Measurements from ENCODE around the gene TEX38.

GRCh38 chr1:46718340-46718726 lies 46.7 kb downstream of the TEX38 start:
- TF ChIP-seq CTCF (conservative IDR thresholded peaks at IDR 0.05 in 1 of 2, IDR thresholded peaks at IDR 0.05 in 1 of 2; ENCODE audit: extremely low read depth in 1 of 2, insufficient read depth in 1 of 2, low read depth in 1 of 2, low read length in 2 of 2) (no peak), EZH2 (IDR thresholded peaks at IDR 0.05; ENCODE audit: borderline replicate concordance, low read length) (no peak)
